HepG2 (cell line): ENCODE measurements around the gene FKBP1B. TPM values are rescaled to one million over a fixed set of nuclear protein-coding genes. Genes with fewer than 3 reads are reported as not detected.

Experiments used
- CEBPB ChIP-seq: IDR thresholded peaks from 2 replicates; pipeline ENCODE4 v1.6.1; 2011; ENCODE audit warnings: low read depth, low read length, improper control_type of control experiment, borderline replicate concordance
- GLMP ChIP-seq: sonication (generic); formaldehyde crosslinking; IDR thresholded peaks from 2 replicates; pipeline ENCODE4 v1.9.0; 2021; ENCODE audit warnings: missing genetic modification reagents, mild to moderate bottlenecking, borderline replicate concordance
- GMEB1 ChIP-seq: sonication (generic); formaldehyde crosslinking; IDR thresholded peaks from 2 replicates; pipeline ENCODE4 v1.5.1; 2020; ENCODE audit warnings: missing genetic modification reagents, mild to moderate bottlenecking, borderline replicate concordance
- GPBP1L1 ChIP-seq: sonication (generic); formaldehyde crosslinking; IDR thresholded peaks from 2 replicates; pipeline ENCODE4 v1.5.0; 2020; ENCODE audit warnings: mild to moderate bottlenecking, missing genetic modification reagents
- KDM6A ChIP-seq: IDR thresholded peaks from 2 replicates; pipeline ENCODE4 v1.6.1; 2016; ENCODE audit warnings: low read depth
- NFKB2 ChIP-seq: sonication (generic); formaldehyde crosslinking; IDR thresholded peaks from 2 replicates; pipeline ENCODE4 v1.4.0; 2020; ENCODE audit warnings: missing genetic modification reagents, borderline replicate concordance
- SNRNP70 ChIP-seq: fragments of 200-400 bp; formaldehyde crosslinking; IDR thresholded peaks from 2 replicates; pipeline ENCODE4 v1.6.1; 2017; ENCODE audit warnings: mild to moderate bottlenecking, low read depth, low read length, moderate library complexity
- SP140L ChIP-seq: sonication (generic); formaldehyde crosslinking; IDR thresholded peaks from 2 replicates; pipeline ENCODE4 v1.4.0; 2020; ENCODE audit warnings: missing genetic modification reagents, borderline replicate concordance
- WIZ ChIP-seq: sonication (generic); formaldehyde crosslinking; IDR thresholded peaks from 2 replicates; pipeline ENCODE4 v1.5.1; 2020; ENCODE audit warnings: mild to moderate bottlenecking, missing genetic modification reagents
- ZBTB34 ChIP-seq: sonication (generic); formaldehyde crosslinking; IDR thresholded peaks from 2 replicates; pipeline ENCODE4 v1.8.0; 2022; ENCODE audit warnings: mild to moderate bottlenecking, missing genetic modification reagents
- ZNF160 ChIP-seq: sonication (generic); formaldehyde crosslinking; IDR thresholded peaks from 2 replicates; pipeline ENCODE4 v1.8.0; 2022; ENCODE audit warnings: mild to moderate bottlenecking, inconsistent platforms, missing genetic modification reagents
- ZNF572 ChIP-seq: sonication (generic); formaldehyde crosslinking; IDR thresholded peaks from 2 replicates; pipeline ENCODE4 v1.5.1; 2020; ENCODE audit warnings: mild to moderate bottlenecking, missing genetic modification reagents
- ZSCAN21 ChIP-seq: sonication (generic); formaldehyde crosslinking; IDR thresholded peaks from 2 replicates; pipeline ENCODE4 v1.8.0; 2022; ENCODE audit warnings: mild to moderate bottlenecking, missing genetic modification reagents, moderate library complexity, borderline replicate concordance
- polyA plus RNA-seq, 8 experiments: library from polyadenylated mRNA; depleted of rRNA in 3 of 8; stranded (reverse) in 7 of 8; unstranded in 1 of 8; fragments of >200 nt; fragmentation: Illumina TruSeq in 4 of 8; extraction: Trizol in 4 of 8; gene quantifications; 2 replicates each; pipeline versions ENCODE4 v1.2.1 to v1.2.3, GENCODE V29; 2011 to 2016; ENCODE audit warnings: low read depth in 4 of 8, missing spikeins in 1 of 8, mixed read lengths in 1 of 8; ENCODE audit not compliant: insufficient read depth in 1 of 8
- total RNA-seq, 5 experiments: library from RNA; depleted of rRNA; stranded (reverse); fragments of >200 nt; fragmentation: Illumina TruSeq; extraction: Trizol; gene quantifications; 2 replicates each; pipeline ENCODE4 v1.2.3, GENCODE V29; 2016; ENCODE audit warnings: low read depth in 1 of 5
- TF ChIP-seq, protein P1 (sequence below), 2 experiments: sonication (generic) in 1 of 2; formaldehyde crosslinking in 1 of 2; IDR thresholded peaks; 2 replicates each; pipeline versions ENCODE4 v1.6.1 to v1.9.0; 2014 to 2022; ENCODE audit warnings: antibody characterized with exemption in 1 of 2, borderline replicate concordance in 1 of 2, inconsistent platforms in 1 of 2, low read depth in 1 of 2, missing genetic modification reagents in 1 of 2

The FKBP1B gene
- total and polyA plus RNA-seq, 2 of the 13 experiments (the other 11 are each of a cell fraction or from before 2014, with no cell fraction given) = 35.2 to 96.3 TPM

DNA sequence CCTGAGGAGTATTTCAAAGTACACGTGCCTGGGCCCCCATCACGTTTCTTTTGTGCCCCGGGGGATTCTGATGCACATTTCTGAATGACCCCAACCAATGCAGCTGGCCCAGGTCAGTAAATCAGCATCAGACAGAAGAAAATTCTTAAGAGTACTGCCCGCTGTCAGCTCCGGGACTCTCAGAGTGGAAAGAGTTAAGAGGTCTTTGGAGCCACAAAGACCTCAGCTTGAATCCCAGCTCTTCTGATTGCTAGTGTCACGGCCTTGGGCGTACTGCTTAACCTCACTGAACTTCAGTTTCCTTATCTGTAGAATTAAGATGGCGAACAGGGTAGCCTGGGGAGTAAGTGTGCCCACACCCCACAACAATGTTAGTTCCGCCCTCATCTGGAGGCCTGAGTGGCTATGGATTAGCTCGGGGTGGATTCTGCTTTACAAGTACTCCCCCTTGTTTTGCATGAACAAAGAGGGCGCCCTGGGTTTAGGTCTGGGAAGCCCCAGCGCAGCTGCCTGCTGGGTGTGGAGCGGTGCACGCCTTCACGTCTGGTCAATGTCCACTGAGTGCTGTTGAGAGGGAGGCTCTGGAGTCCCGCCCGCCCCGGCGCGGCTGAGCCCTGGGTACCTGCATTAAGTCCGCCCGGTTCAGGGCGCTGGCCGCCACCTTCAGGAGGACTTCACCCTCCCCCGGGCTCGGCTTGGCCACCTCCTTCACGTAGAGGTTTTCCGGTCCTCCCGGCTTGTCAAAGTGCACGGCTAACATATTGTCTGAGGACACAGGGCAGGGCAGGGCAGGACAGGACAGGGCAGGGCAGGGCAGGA lies 34.2 kb downstream of the FKBP1B start (continued):
- TF ChIP-seq, protein P1, sequence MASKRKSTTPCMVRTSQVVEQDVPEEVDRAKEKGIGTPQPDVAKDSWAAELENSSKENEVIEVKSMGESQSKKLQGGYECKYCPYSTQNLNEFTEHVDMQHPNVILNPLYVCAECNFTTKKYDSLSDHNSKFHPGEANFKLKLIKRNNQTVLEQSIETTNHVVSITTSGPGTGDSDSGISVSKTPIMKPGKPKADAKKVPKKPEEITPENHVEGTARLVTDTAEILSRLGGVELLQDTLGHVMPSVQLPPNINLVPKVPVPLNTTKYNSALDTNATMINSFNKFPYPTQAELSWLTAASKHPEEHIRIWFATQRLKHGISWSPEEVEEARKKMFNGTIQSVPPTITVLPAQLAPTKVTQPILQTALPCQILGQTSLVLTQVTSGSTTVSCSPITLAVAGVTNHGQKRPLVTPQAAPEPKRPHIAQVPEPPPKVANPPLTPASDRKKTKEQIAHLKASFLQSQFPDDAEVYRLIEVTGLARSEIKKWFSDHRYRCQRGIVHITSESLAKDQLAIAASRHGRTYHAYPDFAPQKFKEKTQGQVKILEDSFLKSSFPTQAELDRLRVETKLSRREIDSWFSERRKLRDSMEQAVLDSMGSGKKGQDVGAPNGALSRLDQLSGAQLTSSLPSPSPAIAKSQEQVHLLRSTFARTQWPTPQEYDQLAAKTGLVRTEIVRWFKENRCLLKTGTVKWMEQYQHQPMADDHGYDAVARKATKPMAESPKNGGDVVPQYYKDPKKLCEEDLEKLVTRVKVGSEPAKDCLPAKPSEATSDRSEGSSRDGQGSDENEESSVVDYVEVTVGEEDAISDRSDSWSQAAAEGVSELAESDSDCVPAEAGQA (IDR thresholded peaks at IDR 0.05; ENCODE audit: low read depth) = peak; percentile 53; the same call in 1 of the 2 replicates
- TF ChIP-seq, protein P1 (CRISPR knock-in tag; IDR thresholded peaks at IDR 0.05; ENCODE audit: borderline replicate concordance) = no peak
- TF ChIP-seq CEBPB (no peak), ZBTB34 (CRISPR knock-in tag) (no peak), WIZ (no peak), ZSCAN21 (CRISPR knock-in tag) (no peak; the same call in none of the 2 replicates), ZNF572 (CRISPR knock-in tag) (no peak; the same call in 1 of the 2 replicates), GPBP1L1 (CRISPR knock-in tag) (no peak), GMEB1 (CRISPR knock-in tag) (peak; percentile 81; the same call in 1 of the 2 replicates), SP140L (CRISPR knock-in tag) (no peak), ZNF160 (CRISPR knock-in tag) (peak; percentile 18), NFKB2 (CRISPR knock-in tag) (no peak), GLMP (CRISPR knock-in tag) (no peak), KDM6A (no peak), SNRNP70 (no peak)
